SK-N-SH treated with all-trans-retinoic acid at 6 μM for 48 hours (cell line): ENCODE measurements around the gene CYP26A1.
A peak's percentile ranks its signal among the peaks of the same experiment; 100 is the strongest.

Source experiments
- ATAC-seq: fragments of 200-7000 bp; cut with Tn5 transposase; 3 replicates; pipeline ENCODE4 v1.9.1; 2020; ENCODE audit warnings: mild to moderate bottlenecking, moderate library complexity
- ARNTL ChIP-seq: fragments of 450-650 bp; formaldehyde crosslinking; IDR thresholded peaks from 2 replicates; pipeline ENCODE4 v1.5.0; 2020; ENCODE audit warnings: low read depth, mild to moderate bottlenecking, moderate library complexity, borderline replicate concordance
- BACH2 ChIP-seq: fragments of 250-450 bp; sonication (Bioruptor Pico); IDR thresholded peaks from 2 replicates; pipeline ENCODE4 v1.9.0; 2021; ENCODE audit warnings: mild to moderate bottlenecking, borderline replicate concordance
- CSDC2 ChIP-seq: fragments of 250-450 bp; sonication (Bioruptor Pico); IDR thresholded peaks from 2 replicates; pipeline ENCODE4 v1.5.0; 2020; ENCODE audit warnings: mild to moderate bottlenecking, moderate library complexity
- ESRRG ChIP-seq: fragments of 250-450 bp; sonication (Bioruptor Pico); IDR thresholded peaks from 2 replicates; pipeline ENCODE4 v1.6.1; 2021; ENCODE audit warnings: mild to moderate bottlenecking
- GLIS3 ChIP-seq: fragments of 250-450 bp; sonication (Bioruptor Pico); IDR thresholded peaks from 2 replicates; pipeline ENCODE4 v1.5.0; 2020; ENCODE audit warnings: mild to moderate bottlenecking, moderate library complexity
- ISL1 ChIP-seq: fragments of 250-450 bp; sonication (Bioruptor Pico); IDR thresholded peaks from 2 replicates; pipeline ENCODE4 v2.1.2; 2022; ENCODE audit warnings: mild to moderate bottlenecking, moderate library complexity
- PATZ1 ChIP-seq: fragments of 250-450 bp; sonication (Bioruptor Pico); IDR thresholded peaks from 2 replicates; pipeline ENCODE4 v1.8.0; 2020; ENCODE audit warnings: mild to moderate bottlenecking, moderate library complexity, borderline replicate concordance
- PPARA ChIP-seq: fragments of 250-450 bp; sonication (Bioruptor Pico); IDR thresholded peaks from 2 replicates; pipeline ENCODE4 v1.5.0; 2020; ENCODE audit warnings: mild to moderate bottlenecking, borderline replicate concordance
- RARB ChIP-seq: fragments of 250-450 bp; sonication (Bioruptor Pico); IDR thresholded peaks from 2 replicates; pipeline ENCODE4 v1.8.0; 2021; ENCODE audit warnings: mild to moderate bottlenecking, moderate library complexity
- SNAI2 ChIP-seq: fragments of 250-450 bp; sonication (Bioruptor Pico); IDR thresholded peaks from 2 replicates; pipeline ENCODE4 v1.5.0; 2020; ENCODE audit warnings: mild to moderate bottlenecking, moderate library complexity
- TCF4 ChIP-seq: fragments of 250-450 bp; sonication (Bioruptor Pico); IDR thresholded peaks from 2 replicates; pipeline ENCODE4 v1.8.0; 2021; ENCODE audit warnings: mild to moderate bottlenecking, moderate library complexity, borderline replicate concordance
- TOX ChIP-seq: fragments of 250-450 bp; sonication (Bioruptor Pico); IDR thresholded peaks from 2 replicates; pipeline ENCODE4 v1.8.0; 2021; ENCODE audit warnings: mild to moderate bottlenecking, moderate library complexity, borderline replicate concordance
- TSHZ2 ChIP-seq: fragments of 250-450 bp; sonication (Bioruptor Pico); IDR thresholded peaks from 2 replicates; pipeline ENCODE4 v1.5.0; 2020; ENCODE audit warnings: mild to moderate bottlenecking, moderate library complexity
- ZFP3 ChIP-seq: fragments of 250-450 bp; sonication (Bioruptor Pico); IDR thresholded peaks from 2 replicates; pipeline ENCODE4 v1.5.0; 2020; ENCODE audit warnings: mild to moderate bottlenecking, moderate library complexity
- ZFP30 ChIP-seq: fragments of 450-650 bp; formaldehyde crosslinking; IDR thresholded peaks from 2 replicates; pipeline ENCODE4 v1.5.0; 2022; ENCODE audit warnings: mild to moderate bottlenecking, moderate library complexity
- ZNF565 ChIP-seq: fragments of 450-650 bp; formaldehyde crosslinking; conservative IDR thresholded peaks from 2 replicates; pipeline ENCODE4 v1.5.0; 2020; ENCODE audit warnings: low read depth, mild to moderate bottlenecking, moderate library complexity
- ZNF70 ChIP-seq: fragments of 450-650 bp; formaldehyde crosslinking; IDR thresholded peaks from 2 replicates; pipeline ENCODE4 v1.5.0; 2020; ENCODE audit warnings: mild to moderate bottlenecking, moderate library complexity
- ZNF8 ChIP-seq: fragments of 450-650 bp; formaldehyde crosslinking; IDR thresholded peaks from 2 replicates; pipeline ENCODE4 v1.5.0; 2020; ENCODE audit warnings: mild to moderate bottlenecking, moderate library complexity
- TF ChIP-seq, protein P1 (sequence below): fragments of 250-450 bp; sonication (Bioruptor Pico); IDR thresholded peaks from 2 replicates; pipeline ENCODE4 v1.5.1; 2021; ENCODE audit warnings: mild to moderate bottlenecking, moderate library complexity

CYP26A1 gene

DNA sequence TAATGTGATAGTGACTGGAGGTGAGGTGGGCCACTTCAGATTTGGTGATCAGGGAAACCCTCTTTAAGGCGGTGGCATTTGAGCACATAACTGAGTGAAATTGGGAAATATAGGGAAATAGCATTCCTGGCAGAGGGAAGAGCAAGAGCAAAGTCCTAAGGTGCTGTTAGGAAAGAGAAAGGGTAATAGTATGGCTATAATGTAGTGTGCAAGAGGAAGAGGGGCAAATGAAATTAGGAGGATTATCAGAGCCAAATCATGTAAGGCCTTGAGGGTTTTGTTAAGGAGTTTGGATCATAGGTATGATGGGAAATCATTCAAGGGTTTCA is 40.9 kb upstream of the CYP26A1 start (continued):
- TF ChIP-seq CSDC2 (CRISPR knock-in tag) (no peak), ISL1 (CRISPR knock-in tag) (no peak)

- no peak for ATAC-seq
- TF ChIP-seq TOX (CRISPR knock-in tag) (no peak), SNAI2 (CRISPR knock-in tag) (no peak), TSHZ2 (CRISPR knock-in tag) (no peak)
- TF ChIP-seq, all 23 proteins: peak for 0
These were observed 39.3 kb upstream of the CYP26A1 start for GRCh38 chr10:93034426-93034825.

DNA sequence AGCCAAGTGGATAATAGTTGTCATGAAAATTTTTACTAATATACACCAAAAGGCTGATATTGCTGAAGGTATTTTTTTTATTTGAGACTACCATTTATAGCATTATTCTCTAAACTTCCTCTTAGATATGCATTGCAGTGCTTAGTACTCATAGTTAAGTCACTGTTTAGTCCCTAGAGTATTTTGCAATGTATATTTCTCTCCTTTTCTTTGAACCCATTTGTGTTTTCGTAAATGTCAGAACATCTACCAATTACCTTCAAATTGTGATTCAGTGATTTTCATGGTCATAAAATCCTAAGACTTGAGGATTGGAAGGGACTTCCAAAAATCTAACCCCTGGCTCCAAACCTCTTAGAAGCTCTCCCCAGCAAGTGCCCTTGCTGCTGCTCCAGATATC is 34.6 kb upstream of the CYP26A1 start:
- ATAC-seq, result no peak
- TF ChIP-seq ZFP3 (no peak), PATZ1 (no peak), TCF4 (CRISPR knock-in tag) (no peak), ZNF565 (no peak), ZNF8 (no peak), GLIS3 (no peak)
- TF ChIP-seq, protein P1, sequence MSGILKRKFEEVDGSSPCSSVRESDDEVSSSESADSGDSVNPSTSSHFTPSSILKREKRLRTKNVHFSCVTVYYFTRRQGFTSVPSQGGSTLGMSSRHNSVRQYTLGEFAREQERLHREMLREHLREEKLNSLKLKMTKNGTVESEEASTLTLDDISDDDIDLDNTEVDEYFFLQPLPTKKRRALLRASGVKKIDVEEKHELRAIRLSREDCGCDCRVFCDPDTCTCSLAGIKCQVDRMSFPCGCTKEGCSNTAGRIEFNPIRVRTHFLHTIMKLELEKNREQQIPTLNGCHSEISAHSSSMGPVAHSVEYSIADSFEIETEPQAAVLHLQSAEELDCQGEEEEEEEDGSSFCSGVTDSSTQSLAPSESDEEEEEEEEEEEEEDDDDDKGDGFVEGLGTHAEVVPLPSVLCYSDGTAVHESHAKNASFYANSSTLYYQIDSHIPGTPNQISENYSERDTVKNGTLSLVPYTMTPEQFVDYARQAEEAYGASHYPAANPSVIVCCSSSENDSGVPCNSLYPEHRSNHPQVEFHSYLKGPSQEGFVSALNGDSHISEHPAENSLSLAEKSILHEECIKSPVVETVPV (CRISPR knock-in tag), result no peak

DNA sequence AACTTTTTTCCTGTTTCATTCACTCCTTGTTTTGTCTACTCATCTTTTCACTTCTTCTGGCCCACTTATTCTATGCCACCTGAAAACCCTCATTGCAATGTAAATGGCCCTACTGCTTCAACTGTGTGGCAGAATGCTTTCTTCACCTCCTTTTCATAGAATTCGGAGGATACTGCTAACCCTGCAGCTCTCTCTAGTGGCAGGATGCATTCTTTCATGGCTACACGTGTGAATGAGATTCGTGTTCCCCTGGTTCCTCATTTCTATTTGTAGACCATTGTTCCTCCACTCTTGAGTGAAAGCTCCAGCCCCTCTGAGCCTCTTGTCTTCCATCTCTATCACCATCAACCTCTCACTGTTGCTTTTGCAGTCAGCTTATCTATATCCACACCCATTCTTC is 34.0 kb upstream of the CYP26A1 start:
- no peak for TF ChIP-seq ZFP30
- no peak for TF ChIP-seq GLIS3
- TF ChIP-seq ZNF70 (CRISPR knock-in tag), result no peak
- no peak for TF ChIP-seq SNAI2 (CRISPR knock-in tag)
- TF ChIP-seq ZNF8, result no peak
- TF ChIP-seq TSHZ2 (CRISPR knock-in tag), result no peak
- no peak for TF ChIP-seq RARB (CRISPR knock-in tag)
- TF ChIP-seq TCF4 (CRISPR knock-in tag), result no peak
- TF ChIP-seq ISL1 (CRISPR knock-in tag), result no peak
- no peak for TF ChIP-seq BACH2 (CRISPR knock-in tag)
- TF ChIP-seq, protein P1 (CRISPR knock-in tag), result no peak
- peak; percentile 83 for ATAC-seq

- no peak for ATAC-seq
- no peak for TF ChIP-seq RARB (CRISPR knock-in tag)
- no peak for TF ChIP-seq ZNF8
- TF ChIP-seq ISL1 (CRISPR knock-in tag), result no peak
- TF ChIP-seq ZNF565, result no peak
- TF ChIP-seq SNAI2 (CRISPR knock-in tag), result no peak
- TF ChIP-seq CSDC2 (CRISPR knock-in tag), result no peak
- no peak for TF ChIP-seq ZNF70 (CRISPR knock-in tag)
- no peak for TF ChIP-seq ESRRG (CRISPR knock-in tag)
- TF ChIP-seq ARNTL (CRISPR knock-in tag), result no peak
- no peak for TF ChIP-seq TSHZ2 (CRISPR knock-in tag)
- no peak for TF ChIP-seq PPARA (CRISPR knock-in tag)
- no peak for TF ChIP-seq ZFP30
- TF ChIP-seq GLIS3, result no peak
These were observed 19.2 kb upstream of the CYP26A1 start for GRCh38 chr10:93054486-93054885.
